CD8-positive, alpha-beta memory T cell (primary cell): ENCODE measurements around the gene COMMD10. TPM values are rescaled to one million over a fixed set of nuclear protein-coding genes. Genes with fewer than 3 reads are reported as not detected.

ENCODE experiments used
- CTCF ChIA-PET: fragments of 350-600 bp; sonication (Branson Sonifier 250); formaldehyde crosslinking; loops from one replicate; lab custom pipeline; 2021; ENCODE audit warnings: antibody characterized with exemption; lab: Charles Lee
- POLR2A ChIA-PET: fragments of 350-600 bp; sonication (Branson Sonifier 250); formaldehyde crosslinking; loops from one replicate; lab custom pipeline; 2021; ENCODE audit warnings: antibody characterized with exemption; lab: Charles Lee
- DNase-seq, 5 donors: peaks; one replicate each; pipeline versions ENCODE4 v3.0.0 to v3.0.0-alpha.2; 2020 to 2022; ENCODE audit warnings: mixed read lengths in 1 of 5
- H3K27ac ChIP-seq: one replicate; pipeline ENCODE4 v1.7.0; 2013; ENCODE audit warnings: low read depth, mild to moderate bottlenecking, low read length, moderate library complexity
- H3K27me3 ChIP-seq: 2 replicates; pipeline ENCODE4 v1.7.0; 2013; ENCODE audit warnings: low read length, mild to moderate bottlenecking; ENCODE audit not compliant: insufficient read depth, poor library complexity, severe bottlenecking
- H3K36me3 ChIP-seq: 2 replicates; pipeline ENCODE4 v1.7.0; 2013; ENCODE audit warnings: mild to moderate bottlenecking, low read length, moderate library complexity; ENCODE audit not compliant: insufficient read depth
- H3K4me1 ChIP-seq: 2 replicates; pipeline ENCODE4 v1.7.0; 2013; ENCODE audit warnings: mild to moderate bottlenecking, low read length, moderate library complexity; ENCODE audit not compliant: insufficient read depth
- H3K4me3 ChIP-seq: 2 replicates; pipeline ENCODE4 v1.7.0; 2013; ENCODE audit warnings: mild to moderate bottlenecking, low read length
- H3K9me3 ChIP-seq: 2 replicates; pipeline ENCODE4 v1.7.0; 2013; ENCODE audit warnings: mild to moderate bottlenecking, low read length
- H3K27ac Mint-ChIP-seq, 8 donors: one replicate each; pipeline ENCODE4 v1.8.0; 2020 to 2021; ENCODE audit warnings: mixed read lengths in 8 of 8, mild to moderate bottlenecking in 6 of 8, inconsistent platforms in 3 of 8, moderate library complexity in 3 of 8
- H3K27me3 Mint-ChIP-seq, 2 donors: one replicate each; pipeline ENCODE4 v1.8.0; 2020 to 2021; ENCODE audit warnings: mixed read lengths in 2 of 2, mild to moderate bottlenecking in 1 of 2, moderate library complexity in 1 of 2
- H3K36me3 Mint-ChIP-seq, 3 donors: one replicate each; pipeline ENCODE4 v1.8.0; 2020 to 2021; ENCODE audit warnings: mixed read lengths in 3 of 3, inconsistent platforms in 1 of 3, mild to moderate bottlenecking in 1 of 3
- H3K4me1 Mint-ChIP-seq, 3 donors: one replicate each; pipeline ENCODE4 v1.8.0; 2020 to 2021; ENCODE audit warnings: mixed read lengths in 3 of 3, inconsistent platforms in 1 of 3, mild to moderate bottlenecking in 1 of 3
- H3K4me3 Mint-ChIP-seq, 7 donors: one replicate each; pipeline ENCODE4 v1.8.0; 2020 to 2021; ENCODE audit warnings: mixed read lengths in 7 of 7, mild to moderate bottlenecking in 6 of 7, moderate library complexity in 4 of 7, inconsistent platforms in 2 of 7
- H3K9me3 Mint-ChIP-seq, 5 donors: one replicate each; pipeline ENCODE4 v1.8.0; 2020 to 2022; ENCODE audit warnings: mixed read lengths in 5 of 5, mild to moderate bottlenecking in 3 of 5, moderate library complexity in 2 of 5, inconsistent platforms in 1 of 5
- polyA plus RNA-seq: library from polyadenylated mRNA; unstranded; fragments of 300-500 nt; fragmentation: Illumina TruSeq; gene quantifications from one replicate; pipeline ENCODE4 v1.2.3, GENCODE V29; 2021
- total RNA-seq, 2 experiments: library from RNA; stranded (reverse); gene quantifications; one replicate each; pipeline ENCODE4 v1.2.3, GENCODE V29; 2021

The COMMD10 gene
- total and polyA plus RNA-seq, 3 experiments from 2014 or later, result 13.8 to 35.9 (median 17.4) TPM

- ChIA-PET CTCF (no interaction called here), POLR2A (no interaction called here)
- Histone ChIP-seq H3K27me3 (no peaks in the 10 kb centered on the region), H3K4me3 (no peak overlapping the region), H3K36me3 (no peaks in the 10 kb centered on the region), H3K9me3 (no peaks in the 10 kb centered on the region), H3K27ac (no peak overlapping the region), H3K4me1 (no peaks in the 10 kb centered on the region)
- peaks cover 28 to 54% (median 30%) of the 10 kb centered on the region in 5 donors for H3K9me3 Mint-ChIP-seq
- peaks cover 54 to 92% (median 86%) of the 10 kb centered on the region in 3 donors for H3K36me3 Mint-ChIP-seq
- no peak overlapping the region for H3K4me3 Mint-ChIP-seq
- H3K27me3 Mint-ChIP-seq, result no peaks in the 10 kb centered on the region
- no peak for DNase-seq
- H3K27ac Mint-ChIP-seq, result no peak overlapping the region
- no peaks in the 10 kb centered on the region for H3K4me1 Mint-ChIP-seq
Observed at GRCh38 chr5:116299746-116300640, 215.2 kb downstream of the COMMD10 start.

GRCh38 chr5:116301110-116301509 lies 216.3 kb downstream of the COMMD10 start:
- no peaks in the 10 kb centered on the region for H3K4me1 Mint-ChIP-seq
- no peak overlapping the region for H3K27ac ChIP-seq
- peaks cover 3% of the 10 kb centered on the region for H3K9me3 ChIP-seq
- H3K27me3 ChIP-seq, result no peaks in the 10 kb centered on the region
- H3K4me3 Mint-ChIP-seq, result no peak overlapping the region
- ChIA-PET CTCF (no interaction called here), POLR2A (no interaction called here)
- no peak overlapping the region for H3K27ac Mint-ChIP-seq
- peaks cover 0 to 2% of the 10 kb centered on the region in 2 donors for H3K27me3 Mint-ChIP-seq
- no peak overlapping the region for H3K4me3 ChIP-seq
- H3K36me3 ChIP-seq, result peaks cover 6% of the 10 kb centered on the region
- H3K9me3 Mint-ChIP-seq, result peaks cover 32 to 61% (median 39%) of the 10 kb centered on the region in 5 donors
- no peaks in the 10 kb centered on the region for H3K4me1 ChIP-seq
- no peak for DNase-seq
- H3K36me3 Mint-ChIP-seq, result peaks cover 63 to 94% (median 90%) of the 10 kb centered on the region in 3 donors

GRCh38 chr5:116303340-116303739 lies 218.5 kb downstream of the COMMD10 start:
- ChIA-PET CTCF (no interaction called here), POLR2A (no interaction called here)
- H3K27ac ChIP-seq, result no peak overlapping the region
- H3K36me3 ChIP-seq, result peaks cover 6% of the 10 kb centered on the region
- DNase-seq, result no peak
- H3K27ac Mint-ChIP-seq, result no peak overlapping the region
- H3K27me3 Mint-ChIP-seq, result peaks cover 0 to 2% of the 10 kb centered on the region in 2 donors
- no peak overlapping the region for H3K4me3 Mint-ChIP-seq
- peaks cover 16% of the 10 kb centered on the region for H3K9me3 ChIP-seq
- peaks cover 64 to 94% (median 92%) of the 10 kb centered on the region in 3 donors for H3K36me3 Mint-ChIP-seq
- peaks cover 27 to 63% (median 38%) of the 10 kb centered on the region in 5 donors for H3K9me3 Mint-ChIP-seq
- H3K4me1 ChIP-seq, result no peaks in the 10 kb centered on the region
- H3K4me1 Mint-ChIP-seq, result no peaks in the 10 kb centered on the region
- H3K4me3 ChIP-seq, result no peak overlapping the region
- no peaks in the 10 kb centered on the region for H3K27me3 ChIP-seq

GRCh38 chr5:116303810-116304209 lies 219.0 kb downstream of the COMMD10 start:
- peaks cover 61 to 92% (median 88%) of the 10 kb centered on the region in 3 donors for H3K36me3 Mint-ChIP-seq
- peaks cover 23 to 60% (median 35%) of the 10 kb centered on the region in 5 donors for H3K9me3 Mint-ChIP-seq

GRCh38 chr5:116305899-116306298 lies 221.1 kb downstream of the COMMD10 start:
- CTCF ChIA-PET, result no interaction called here
- Mint-ChIP-seq H3K27ac (peak overlapping the region in 1 of 8 donors; percentile 29), H3K27me3 (peaks cover 0 to 2% of the 10 kb centered on the region in 2 donors), H3K4me1 (peaks cover 0 to under 1% (median 0%) of the 10 kb centered on the region in 3 donors), H3K9me3 (peaks cover 35 to 75% (median 49%) of the 10 kb centered on the region in 5 donors), H3K36me3 (peaks cover 67 to 93% (median 87%) of the 10 kb centered on the region in 3 donors), H3K4me3 (no peak overlapping the region)
- Histone ChIP-seq H3K27ac (no peak overlapping the region), H3K9me3 (peaks cover 16% of the 10 kb centered on the region), H3K4me1 (no peaks in the 10 kb centered on the region), H3K36me3 (peaks cover 6% of the 10 kb centered on the region), H3K4me3 (no peak overlapping the region), H3K27me3 (no peaks in the 10 kb centered on the region)
- POLR2A ChIA-PET, result no interaction called here
- DNase-seq, result no peak

More at GRCh38 chr5:116303810-116304209, 219.0 kb downstream of the COMMD10 start:
- H3K4me3 ChIP-seq, result no peak overlapping the region
- H3K27ac ChIP-seq, result no peak overlapping the region
- H3K27me3 ChIP-seq, result no peaks in the 10 kb centered on the region
- Mint-ChIP-seq H3K27me3 (peaks cover 0 to 2% of the 10 kb centered on the region in 2 donors), H3K27ac (no peak overlapping the region), H3K4me3 (no peak overlapping the region), H3K4me1 (no peaks in the 10 kb centered on the region)
- no peaks in the 10 kb centered on the region for H3K4me1 ChIP-seq
- H3K36me3 ChIP-seq, result peaks cover 6% of the 10 kb centered on the region
- peaks cover 16% of the 10 kb centered on the region for H3K9me3 ChIP-seq
- CTCF ChIA-PET, result no interaction called here
- POLR2A ChIA-PET, result no interaction called here
- DNase-seq, result no peak

GRCh38 chr5:116306846-116307245 lies 222.0 kb downstream of the COMMD10 start:
- no peak for DNase-seq
- peaks cover 6% of the 10 kb centered on the region for H3K36me3 ChIP-seq
- peaks cover 71 to 96% (median 87%) of the 10 kb centered on the region in 3 donors for H3K36me3 Mint-ChIP-seq
- no peak overlapping the region for H3K27ac ChIP-seq
- peaks cover 0 to 4% (median 4%) of the 10 kb centered on the region in 3 donors for H3K4me1 Mint-ChIP-seq
- CTCF ChIA-PET, result no interaction called here
- H3K27me3 ChIP-seq, result no peaks in the 10 kb centered on the region
- no peaks in the 10 kb centered on the region for H3K4me1 ChIP-seq
- H3K9me3 ChIP-seq, result peaks cover 16% of the 10 kb centered on the region
- POLR2A ChIA-PET, result no interaction called here
- no peak overlapping the region for H3K4me3 Mint-ChIP-seq
- peaks cover 0 to 2% of the 10 kb centered on the region in 2 donors for H3K27me3 Mint-ChIP-seq
- no peak overlapping the region for H3K4me3 ChIP-seq
- H3K9me3 Mint-ChIP-seq, result peaks cover 40 to 79% (median 52%) of the 10 kb centered on the region in 5 donors
- no peak overlapping the region for H3K27ac Mint-ChIP-seq

GRCh38 chr5:116308391-116308790 lies 223.6 kb downstream of the COMMD10 start:
- H3K27me3 ChIP-seq, result no peaks in the 10 kb centered on the region
- Mint-ChIP-seq H3K4me1 (peaks cover 7 to 14% (median 13%) of the 10 kb centered on the region in 3 donors), H3K9me3 (peaks cover 40 to 79% (median 54%) of the 10 kb centered on the region in 5 donors), H3K4me3 (no peak overlapping the region), H3K27me3 (peaks cover 0 to 2% of the 10 kb centered on the region in 2 donors), H3K27ac (no peak overlapping the region), H3K36me3 (peaks cover 70 to 98% (median 87%) of the 10 kb centered on the region in 3 donors)
- no peak overlapping the region for H3K4me3 ChIP-seq
- H3K27ac ChIP-seq, result no peak overlapping the region
- DNase-seq, result no peak
- H3K4me1 ChIP-seq, result no peaks in the 10 kb centered on the region
- H3K9me3 ChIP-seq, result peaks cover 16% of the 10 kb centered on the region
- ChIA-PET POLR2A (no interaction called here), CTCF (no interaction called here)
- peaks cover 6% of the 10 kb centered on the region for H3K36me3 ChIP-seq

- Mint-ChIP-seq H3K9me3 (peaks cover 33 to 56% (median 36%) of the 10 kb centered on the region in 5 donors), H3K27me3 (no peaks in the 10 kb centered on the region), H3K36me3 (peaks cover 50 to 94% (median 82%) of the 10 kb centered on the region in 3 donors), H3K27ac (peak overlapping the region in 3 of 8 donors; percentile 29 to 42 (median 36)), H3K4me3 (peak overlapping the region in 5 of 7 donors; percentile 13 to 59 (median 42)), H3K4me1 (peaks cover 8 to 19% (median 16%) of the 10 kb centered on the region in 3 donors)
- H3K9me3 ChIP-seq, result no peaks in the 10 kb centered on the region
- ChIA-PET POLR2A (no interaction called here), CTCF (no interaction called here)
- H3K27ac ChIP-seq, result no peak overlapping the region
- peaks cover 8% of the 10 kb centered on the region for H3K36me3 ChIP-seq
- no peak for DNase-seq
- H3K4me3 ChIP-seq, result no peak overlapping the region
- no peaks in the 10 kb centered on the region for H3K4me1 ChIP-seq
- no peaks in the 10 kb centered on the region for H3K27me3 ChIP-seq
Observed at GRCh38 chr5:116313366-116313765, 228.5 kb downstream of the COMMD10 start.
